ENCODE data around the gene FSTL4. TPM values are rescaled to one million over a fixed set of nuclear protein-coding genes. Genes with fewer than 3 reads are reported as not detected.

The FSTL4 gene
- total RNA-seq, 1 donor from 2014 or later, result 0.07 TPM

DNA sequence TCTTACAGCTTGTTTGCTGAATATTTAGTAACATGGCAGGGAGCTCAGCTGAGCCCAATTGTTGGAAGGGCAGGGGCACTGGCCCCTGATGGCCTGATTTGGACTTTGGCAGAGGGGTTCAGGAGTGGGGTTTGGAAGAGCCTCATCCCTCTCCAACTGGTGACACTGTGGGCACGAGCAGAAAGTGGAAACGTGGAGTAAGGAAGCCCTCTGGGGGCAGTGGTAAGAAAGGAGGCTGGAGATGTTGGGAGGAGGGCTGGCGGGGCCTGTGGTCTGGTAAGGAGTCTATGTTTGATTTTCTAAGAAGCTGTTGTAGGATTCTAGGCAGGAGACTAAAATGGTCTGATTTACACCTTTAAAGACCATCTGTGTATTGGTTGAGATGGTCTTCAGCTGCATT, 351.6 kb downstream of the FSTL4 start:
- no peaks in the 10 kb centered on the region for H3K4me1 Mint-ChIP-seq (ENCODE audit: low read depth)
- H3K27me3 Mint-ChIP-seq (ENCODE audit: low read depth), result peaks cover 19% of the 10 kb centered on the region
- TF ChIP-seq, protein P1, sequence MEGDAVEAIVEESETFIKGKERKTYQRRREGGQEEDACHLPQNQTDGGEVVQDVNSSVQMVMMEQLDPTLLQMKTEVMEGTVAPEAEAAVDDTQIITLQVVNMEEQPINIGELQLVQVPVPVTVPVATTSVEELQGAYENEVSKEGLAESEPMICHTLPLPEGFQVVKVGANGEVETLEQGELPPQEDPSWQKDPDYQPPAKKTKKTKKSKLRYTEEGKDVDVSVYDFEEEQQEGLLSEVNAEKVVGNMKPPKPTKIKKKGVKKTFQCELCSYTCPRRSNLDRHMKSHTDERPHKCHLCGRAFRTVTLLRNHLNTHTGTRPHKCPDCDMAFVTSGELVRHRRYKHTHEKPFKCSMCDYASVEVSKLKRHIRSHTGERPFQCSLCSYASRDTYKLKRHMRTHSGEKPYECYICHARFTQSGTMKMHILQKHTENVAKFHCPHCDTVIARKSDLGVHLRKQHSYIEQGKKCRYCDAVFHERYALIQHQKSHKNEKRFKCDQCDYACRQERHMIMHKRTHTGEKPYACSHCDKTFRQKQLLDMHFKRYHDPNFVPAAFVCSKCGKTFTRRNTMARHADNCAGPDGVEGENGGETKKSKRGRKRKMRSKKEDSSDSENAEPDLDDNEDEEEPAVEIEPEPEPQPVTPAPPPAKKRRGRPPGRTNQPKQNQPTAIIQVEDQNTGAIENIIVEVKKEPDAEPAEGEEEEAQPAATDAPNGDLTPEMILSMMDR (IDR thresholded peaks at IDR 0.05), result peak; percentile 39
- H3K9me3 Mint-ChIP-seq (ENCODE audit: low read depth), result no peaks in the 10 kb centered on the region
- H3K4me3 Mint-ChIP-seq (ENCODE audit: unreplicated experiment), result no peak overlapping the region
- H3K36me3 Mint-ChIP-seq (ENCODE audit: low read depth), result peaks cover 1% of the 10 kb centered on the region
- DNase-seq (ENCODE audit: low spot score), result peak; percentile 46
- H3K27ac Mint-ChIP-seq (ENCODE audit: unreplicated experiment), result no peak overlapping the region

DNA sequence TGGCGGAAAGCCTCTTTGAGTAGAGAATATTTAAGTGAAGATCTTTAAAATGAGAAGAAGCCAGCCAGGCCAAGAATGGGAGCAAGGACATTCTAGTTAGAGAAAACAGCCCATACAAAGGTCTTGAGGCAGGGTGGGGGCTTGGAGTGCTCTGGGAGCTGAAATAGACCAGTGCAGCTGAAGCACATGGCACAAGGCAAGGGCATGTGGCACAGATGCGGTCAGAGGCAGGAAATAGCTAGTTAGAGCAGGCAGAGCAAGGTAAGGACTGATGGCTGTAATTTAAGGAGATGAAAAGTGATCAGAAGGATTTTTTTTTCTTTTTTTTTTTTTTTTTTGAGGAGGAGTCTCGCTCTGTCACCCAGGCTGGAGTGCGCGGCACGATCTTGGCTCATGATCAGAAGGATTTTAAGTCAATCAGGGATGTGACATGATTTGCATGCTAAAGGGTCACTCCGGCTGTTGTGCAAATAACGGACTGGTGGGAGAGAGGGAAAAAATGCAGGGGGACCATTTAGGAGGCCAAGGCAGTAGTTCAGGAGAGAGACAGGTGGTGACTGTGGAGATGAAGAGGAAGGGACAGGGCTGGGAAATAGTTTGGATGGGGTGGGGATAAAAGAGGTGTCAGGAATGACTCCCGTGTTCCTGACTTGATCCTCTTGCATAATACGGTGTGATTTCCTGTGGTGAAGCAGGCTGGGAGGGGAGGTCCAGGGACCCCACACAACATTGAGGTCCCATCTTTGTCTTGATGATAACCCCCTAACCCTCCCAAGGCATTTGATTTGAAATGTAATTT, 352.9 kb downstream of the FSTL4 start:
- H3K36me3 Mint-ChIP-seq (ENCODE audit: low read depth), result peaks cover 1% of the 10 kb centered on the region

DNA sequence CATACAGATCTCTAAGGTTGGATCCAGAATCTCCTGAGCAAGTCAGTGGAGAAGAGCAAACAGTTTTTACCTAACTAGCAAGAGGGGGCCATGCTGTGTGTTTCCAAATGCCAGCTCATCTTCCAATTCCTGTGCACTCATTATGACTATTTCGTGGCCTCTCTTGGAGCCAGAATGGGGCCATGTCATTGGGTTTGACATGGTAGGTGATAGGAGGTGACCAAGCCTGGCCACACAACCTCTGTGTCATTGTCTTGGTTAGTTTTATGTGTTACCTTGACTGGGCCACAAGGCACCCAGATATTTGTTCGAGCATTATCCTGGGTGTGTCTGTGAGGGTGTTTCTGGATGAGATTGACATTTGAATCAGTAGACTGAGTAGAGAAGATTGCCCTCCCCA, 354.4 kb downstream of the FSTL4 start:
- no peak for DNase-seq (ENCODE audit: low spot score)
- Mint-ChIP-seq H3K36me3 (ENCODE audit: low read depth) (peaks cover 1% of the 10 kb centered on the region), H3K9me3 (ENCODE audit: low read depth) (no peaks in the 10 kb centered on the region), H3K4me1 (ENCODE audit: low read depth) (no peaks in the 10 kb centered on the region), H3K27ac (ENCODE audit: unreplicated experiment) (no peak overlapping the region), H3K27me3 (ENCODE audit: low read depth) (peaks cover 8% of the 10 kb centered on the region), H3K4me3 (ENCODE audit: unreplicated experiment) (no peak overlapping the region)
- TF ChIP-seq, protein P1 (IDR thresholded peaks at IDR 0.05), result no peak

More for the DNA sequence above, 352.9 kb downstream of the FSTL4 start:
- Mint-ChIP-seq H3K27me3 (ENCODE audit: low read depth) (peaks cover 16% of the 10 kb centered on the region), H3K4me1 (ENCODE audit: low read depth) (no peaks in the 10 kb centered on the region), H3K27ac (ENCODE audit: unreplicated experiment) (no peak overlapping the region), H3K9me3 (ENCODE audit: low read depth) (no peaks in the 10 kb centered on the region), H3K4me3 (ENCODE audit: unreplicated experiment) (no peak overlapping the region)
- TF ChIP-seq, protein P1 (IDR thresholded peaks at IDR 0.05), result no peak
- peak; percentile 13 for DNase-seq (ENCODE audit: low spot score)

DNA sequence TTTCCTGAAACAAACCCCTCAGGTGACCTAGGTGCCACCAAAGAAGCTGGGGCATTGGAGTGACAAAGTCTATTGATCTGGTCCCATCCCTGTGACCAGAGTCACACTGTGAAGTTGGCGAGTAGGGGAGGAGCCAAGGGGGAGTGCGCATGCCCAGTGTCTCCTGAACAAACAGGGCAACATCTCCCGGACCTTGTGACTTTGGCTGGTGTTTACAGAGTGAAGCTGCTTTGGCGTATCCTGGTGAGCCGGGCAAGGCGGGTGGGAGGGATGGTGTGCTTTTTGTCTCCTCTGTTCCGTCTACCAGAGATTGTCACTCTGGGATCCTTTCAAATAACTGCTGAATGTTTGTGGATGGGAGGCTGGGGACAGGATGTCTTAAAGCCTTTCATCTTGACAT, 356.1 kb downstream of the FSTL4 start:
- Mint-ChIP-seq H3K27me3 (ENCODE audit: low read depth) (peaks cover 6% of the 10 kb centered on the region), H3K27ac (ENCODE audit: unreplicated experiment) (no peak overlapping the region), H3K4me3 (ENCODE audit: unreplicated experiment) (no peak overlapping the region), H3K4me1 (ENCODE audit: low read depth) (no peaks in the 10 kb centered on the region), H3K36me3 (ENCODE audit: low read depth) (peaks cover 1% of the 10 kb centered on the region), H3K9me3 (ENCODE audit: low read depth) (no peaks in the 10 kb centered on the region)
- TF ChIP-seq, protein P1 (IDR thresholded peaks at IDR 0.05), result no peak
- no peak for DNase-seq (ENCODE audit: low spot score)

DNA sequence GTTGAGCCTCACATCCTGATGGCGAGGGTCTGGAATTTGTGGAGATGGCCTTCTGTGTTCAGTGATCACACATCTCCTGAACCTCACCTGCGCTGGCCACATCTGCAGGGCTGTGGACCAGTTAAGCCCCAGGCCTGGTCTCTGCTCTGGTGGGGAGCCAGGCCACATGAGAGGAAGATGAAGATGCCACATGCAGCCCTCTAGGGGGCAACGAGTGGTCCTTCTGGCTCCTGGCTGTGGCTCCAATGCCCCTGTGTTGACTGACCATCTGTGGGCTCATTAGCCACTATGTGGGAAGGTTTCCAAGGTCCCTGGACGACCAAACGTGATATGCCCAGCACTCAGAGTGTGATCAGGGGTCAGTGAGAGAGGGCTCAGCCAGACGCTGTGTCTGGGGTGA, 357.5 kb downstream of the FSTL4 start:
- TF ChIP-seq, protein P1 (IDR thresholded peaks at IDR 0.05), result no peak
- DNase-seq (ENCODE audit: low spot score), result no peak
- Mint-ChIP-seq H3K27ac (ENCODE audit: unreplicated experiment) (no peak overlapping the region), H3K4me1 (ENCODE audit: low read depth) (no peaks in the 10 kb centered on the region), H3K4me3 (ENCODE audit: unreplicated experiment) (no peak overlapping the region), H3K9me3 (ENCODE audit: low read depth) (no peaks in the 10 kb centered on the region), H3K36me3 (ENCODE audit: low read depth) (no peaks in the 10 kb centered on the region), H3K27me3 (ENCODE audit: low read depth) (peaks cover 2% of the 10 kb centered on the region)
